Caco-2 (cell line): Measurements from ENCODE around the gene ACSS1. TPM values are rescaled to one million over a fixed set of nuclear protein-coding genes. Genes with fewer than 3 reads are reported as not detected.

Experiments
- BruUV-seq: library from RNA; stranded (reverse); fragments of 400-500 nt; replicated peaks from 2 replicates; lab custom pipeline; 2021; lab: Mats Ljungman, UMichigan
- CTCF ChIA-PET: fragments of 300-600 bp; sonication (Branson Sonifier 250); formaldehyde crosslinking; loops from one replicate; lab custom pipeline; 2022; ENCODE audit warnings: antibody characterized with exemption; lab: Charles Lee
- POLR2A ChIA-PET: fragments of 300-600 bp; sonication (Branson Sonifier 250); formaldehyde crosslinking; loops from one replicate; lab custom pipeline; 2022; ENCODE audit warnings: antibody characterized with exemption; lab: Charles Lee
- DNase-seq, 2 experiments: peaks; one replicate each; pipeline versions ENCODE4 v3.0.0 to v3.0.0-alpha.2; 2020 to 2022
- H3K27me3 ChIP-seq: replicated peaks from 2 replicates; pipeline ENCODE4 v1.6.0; 2011; ENCODE audit warnings: low read length; ENCODE audit not compliant: control insufficient read depth, insufficient read depth
- H3K36me3 ChIP-seq: 2 replicates; pipeline ENCODE4 v1.5.1; 2011; ENCODE audit warnings: low read length; ENCODE audit not compliant: control insufficient read depth, insufficient read depth
- H3K4me1 ChIP-seq: fragments of 250-450 bp; sonication (Bioruptor Pico); 2 replicates; pipeline ENCODE4 v1.5.1; 2020; ENCODE audit warnings: mild to moderate bottlenecking
- H3K4me3 ChIP-seq: 2 replicates; pipeline ENCODE4 v1.5.1; 2011; ENCODE audit warnings: low read depth, mild to moderate bottlenecking, control low read depth, low read length
- H3K9me3 ChIP-seq: fragments of 250-450 bp; sonication (Bioruptor Pico); 2 replicates; pipeline ENCODE4 v1.5.1; 2020; ENCODE audit warnings: mild to moderate bottlenecking, moderate library complexity
- H3K27ac Mint-ChIP-seq: one replicate; pipeline ENCODE4 v1.8.0; 2022; ENCODE audit warnings: mixed read lengths; ENCODE audit not compliant: unreplicated experiment
- H3K27me3 Mint-ChIP-seq: one replicate; pipeline ENCODE4 v1.8.0; 2022; ENCODE audit warnings: mixed read lengths; ENCODE audit not compliant: insufficient read depth, unreplicated experiment
- H3K36me3 Mint-ChIP-seq: one replicate; pipeline ENCODE4 v1.8.0; 2022; ENCODE audit warnings: mild to moderate bottlenecking, mixed read lengths; ENCODE audit not compliant: insufficient read depth, unreplicated experiment
- H3K4me1 Mint-ChIP-seq: one replicate; pipeline ENCODE4 v1.8.0; 2022; ENCODE audit warnings: low read depth, mixed read lengths; ENCODE audit not compliant: unreplicated experiment
- H3K4me3 Mint-ChIP-seq: one replicate; pipeline ENCODE4 v1.8.0; 2022; ENCODE audit warnings: mild to moderate bottlenecking, moderate library complexity, mixed read lengths; ENCODE audit not compliant: unreplicated experiment
- H3K9me3 Mint-ChIP-seq: one replicate; pipeline ENCODE4 v1.8.0; 2022; ENCODE audit warnings: mixed read lengths; ENCODE audit not compliant: unreplicated experiment
- CTCF ChIP-seq, 2 experiments: fragments of 200-600 bp in 1 of 2; IDR thresholded peaks; 1 replicate in 1 of 2; 2 replicates in 1 of 2; pipeline versions ENCODE4 v1.5.1 to v1.8.0; 2011 to 2022; ENCODE audit warnings: antibody characterized with exemption in 1 of 2, control low read depth in 1 of 2, inconsistent platforms in 1 of 2, low read depth in 1 of 2, low read length in 1 of 2, mild to moderate bottlenecking in 1 of 2, moderate library complexity in 1 of 2; ENCODE audit not compliant: insufficient read depth in 1 of 2, severe bottlenecking in 1 of 2, unreplicated experiment in 1 of 2
- intact Hi-C: fragments of 100-400 bp; cut with micrococcal nuclease; formaldehyde crosslinking; loops from one replicate; pipeline ENCODE4 v1.10.0; 2022; ENCODE audit not compliant: unreplicated experiment
- total RNA-seq: library from RNA; stranded (reverse); gene quantifications from 2 replicates; pipeline ENCODE4 v1.2.3, GENCODE V29; 2022

ACSS1 gene
- total RNA-seq, 1 experiment from 2014 or later: 113 TPM

GRCh38 chr20:24987873-24988835 lies 69.8 kb downstream of the ACSS1 start:
- intact Hi-C loops: no loop called here
- no peaks in the 10 kb centered on the region for H3K27me3 Mint-ChIP-seq
- no peak overlapping the region for H3K27ac Mint-ChIP-seq
- H3K36me3 ChIP-seq: no peaks in the 10 kb centered on the region
- H3K9me3 Mint-ChIP-seq: no peaks in the 10 kb centered on the region
- H3K4me3 ChIP-seq: no peak overlapping the region
- no peak for TF ChIP-seq CTCF (IDR thresholded peaks at IDR 0.05; ENCODE audit: insufficient read depth in 1 of 2, low read depth in 1 of 2, low read length in 1 of 2, severe bottlenecking in 1 of 2, unreplicated experiment in 1 of 2)
- DNase-seq: peak in 1 of 2 experiments; percentile 14
- no peak overlapping the region for H3K4me3 Mint-ChIP-seq
- no peaks in the 10 kb centered on the region for H3K27me3 ChIP-seq
- peaks cover 17% of the 10 kb centered on the region for H3K4me1 Mint-ChIP-seq
- H3K4me1 ChIP-seq: peaks cover 12% of the 10 kb centered on the region
- H3K9me3 ChIP-seq: no peaks in the 10 kb centered on the region
- ChIA-PET CTCF (no interaction called here), POLR2A (no interaction called here)
- no TSS peak for BruUV-seq
- H3K36me3 Mint-ChIP-seq: peaks cover 32% of the 10 kb centered on the region

- Mint-ChIP-seq H3K27ac (no peak overlapping the region), H3K27me3 (no peaks in the 10 kb centered on the region), H3K4me3 (no peak overlapping the region), H3K9me3 (no peaks in the 10 kb centered on the region), H3K36me3 (peaks cover 33% of the 10 kb centered on the region), H3K4me1 (peaks cover 16% of the 10 kb centered on the region)
- ChIA-PET POLR2A (no interaction called here), CTCF (no interaction called here)
- no peak for TF ChIP-seq CTCF (IDR thresholded peaks at IDR 0.05; ENCODE audit: insufficient read depth in 1 of 2, low read depth in 1 of 2, low read length in 1 of 2, severe bottlenecking in 1 of 2, unreplicated experiment in 1 of 2)
- no TSS peak for BruUV-seq
- H3K36me3 ChIP-seq: no peaks in the 10 kb centered on the region
- H3K4me1 ChIP-seq: peaks cover 12% of the 10 kb centered on the region; the same call in 1 of the 2 replicates
- no peaks in the 10 kb centered on the region for H3K9me3 ChIP-seq
- no peak overlapping the region for H3K4me3 ChIP-seq
- H3K27me3 ChIP-seq: no peaks in the 10 kb centered on the region
- intact Hi-C loops: no loop called here
- no peak for DNase-seq
Observed at GRCh38 chr20:24987244-24987643, 70.7 kb downstream of the ACSS1 start.

GRCh38 chr20:24986436-24987015 lies 71.4 kb downstream of the ACSS1 start:
- H3K4me3 Mint-ChIP-seq: no peak overlapping the region
- intact Hi-C loops: no loop called here
- Histone ChIP-seq H3K27me3 (no peaks in the 10 kb centered on the region), H3K36me3 (peaks cover 2% of the 10 kb centered on the region; the same call in 1 of the 2 replicates), H3K4me1 (peaks cover 9% of the 10 kb centered on the region; the same call in 1 of the 2 replicates), H3K9me3 (no peaks in the 10 kb centered on the region), H3K4me3 (no peak overlapping the region)
- H3K27ac Mint-ChIP-seq: no peak overlapping the region
- no peaks in the 10 kb centered on the region for H3K9me3 Mint-ChIP-seq
- TF ChIP-seq CTCF (IDR thresholded peaks at IDR 0.05; ENCODE audit: insufficient read depth in 1 of 2, low read depth in 1 of 2, low read length in 1 of 2, severe bottlenecking in 1 of 2, unreplicated experiment in 1 of 2): no peak
- peaks cover 14% of the 10 kb centered on the region for H3K4me1 Mint-ChIP-seq
- no TSS peak for BruUV-seq
- H3K27me3 Mint-ChIP-seq: no peaks in the 10 kb centered on the region
- DNase-seq: no peak
- ChIA-PET CTCF (no interaction called here), POLR2A (no interaction called here)
- H3K36me3 Mint-ChIP-seq: peaks cover 34% of the 10 kb centered on the region
